GM20000 (cell line): ENCODE results near the gene FRMPD4.

Experiments
- DNase-seq: peaks from one replicate; pipeline ENCODE4 v3.0.0; 2012; ENCODE audit warnings: low spot score
- TF ChIP-seq, protein P1 (sequence below): IDR thresholded peaks from 2 replicates; pipeline ENCODE4 v1.5.1; 2012; ENCODE audit warnings: mild to moderate bottlenecking, control low read depth; ENCODE audit errors: extremely low read depth, missing control alignments

The FRMPD4 gene

DNA sequence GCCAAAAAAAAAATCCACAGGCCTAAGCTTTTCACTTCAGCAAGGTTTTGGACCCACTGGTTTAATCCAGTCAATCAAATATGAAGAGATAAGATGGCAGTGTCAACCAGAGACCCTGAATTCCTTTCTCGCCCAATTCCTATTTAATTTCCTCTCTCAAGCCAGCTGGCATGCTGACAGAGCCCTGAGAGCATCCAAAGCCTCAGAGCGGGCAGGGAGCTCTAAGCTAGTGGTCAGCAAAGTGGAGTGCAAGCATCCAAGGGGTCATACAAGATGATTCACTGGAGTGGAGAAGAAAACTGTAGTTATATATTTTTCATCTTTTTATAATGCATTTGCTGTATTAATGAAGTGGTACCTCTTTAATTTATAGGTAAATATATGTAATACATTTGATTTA lies 615.1 kb downstream of the FRMPD4 start:
- TF ChIP-seq, protein P1, sequence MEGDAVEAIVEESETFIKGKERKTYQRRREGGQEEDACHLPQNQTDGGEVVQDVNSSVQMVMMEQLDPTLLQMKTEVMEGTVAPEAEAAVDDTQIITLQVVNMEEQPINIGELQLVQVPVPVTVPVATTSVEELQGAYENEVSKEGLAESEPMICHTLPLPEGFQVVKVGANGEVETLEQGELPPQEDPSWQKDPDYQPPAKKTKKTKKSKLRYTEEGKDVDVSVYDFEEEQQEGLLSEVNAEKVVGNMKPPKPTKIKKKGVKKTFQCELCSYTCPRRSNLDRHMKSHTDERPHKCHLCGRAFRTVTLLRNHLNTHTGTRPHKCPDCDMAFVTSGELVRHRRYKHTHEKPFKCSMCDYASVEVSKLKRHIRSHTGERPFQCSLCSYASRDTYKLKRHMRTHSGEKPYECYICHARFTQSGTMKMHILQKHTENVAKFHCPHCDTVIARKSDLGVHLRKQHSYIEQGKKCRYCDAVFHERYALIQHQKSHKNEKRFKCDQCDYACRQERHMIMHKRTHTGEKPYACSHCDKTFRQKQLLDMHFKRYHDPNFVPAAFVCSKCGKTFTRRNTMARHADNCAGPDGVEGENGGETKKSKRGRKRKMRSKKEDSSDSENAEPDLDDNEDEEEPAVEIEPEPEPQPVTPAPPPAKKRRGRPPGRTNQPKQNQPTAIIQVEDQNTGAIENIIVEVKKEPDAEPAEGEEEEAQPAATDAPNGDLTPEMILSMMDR = no peak
- DNase-seq = no peak

DNA sequence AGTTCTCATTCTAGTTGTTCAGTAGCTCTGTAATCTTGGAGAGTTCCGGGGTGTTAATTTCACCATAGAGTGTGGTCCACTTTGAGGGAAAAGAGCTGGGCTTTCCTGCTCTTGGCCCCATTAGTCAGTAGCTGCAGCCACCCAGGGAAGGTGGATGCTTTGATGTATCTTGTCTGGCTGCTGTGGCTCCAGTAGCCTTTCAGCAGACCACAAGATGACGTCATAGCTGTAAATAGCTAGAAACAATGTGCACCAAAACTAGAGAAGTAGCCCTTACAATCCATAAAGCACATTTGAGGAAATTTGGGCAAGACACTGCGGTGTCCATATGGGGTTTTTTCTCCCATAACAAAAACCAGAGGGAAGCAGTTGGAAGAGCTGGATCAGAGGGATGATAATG lies 620.0 kb downstream of the FRMPD4 start:
- DNase-seq = peak; percentile 2
- TF ChIP-seq, protein P1 = no peak

DNA sequence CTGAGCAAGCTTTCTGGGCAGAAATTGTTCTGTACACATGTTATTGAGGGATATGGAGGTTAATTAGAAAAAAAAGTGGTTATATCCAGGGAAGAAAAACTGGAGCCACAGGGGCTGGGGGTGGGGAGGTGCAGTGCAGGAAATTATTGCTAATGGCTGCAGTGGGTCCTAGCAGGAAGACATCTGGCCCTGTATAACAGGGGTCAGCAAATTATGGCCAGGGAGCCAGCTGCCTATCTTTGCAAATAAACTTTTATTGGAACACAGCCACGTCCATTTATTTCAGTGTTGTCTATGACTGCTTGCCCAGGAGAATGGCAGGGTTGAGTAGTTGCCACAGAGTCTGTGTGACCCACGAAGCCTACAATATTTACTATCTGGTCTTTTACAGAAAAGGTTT lies 629.6 kb downstream of the FRMPD4 start:
- no peak for DNase-seq
- TF ChIP-seq, protein P1 = no peak

DNA sequence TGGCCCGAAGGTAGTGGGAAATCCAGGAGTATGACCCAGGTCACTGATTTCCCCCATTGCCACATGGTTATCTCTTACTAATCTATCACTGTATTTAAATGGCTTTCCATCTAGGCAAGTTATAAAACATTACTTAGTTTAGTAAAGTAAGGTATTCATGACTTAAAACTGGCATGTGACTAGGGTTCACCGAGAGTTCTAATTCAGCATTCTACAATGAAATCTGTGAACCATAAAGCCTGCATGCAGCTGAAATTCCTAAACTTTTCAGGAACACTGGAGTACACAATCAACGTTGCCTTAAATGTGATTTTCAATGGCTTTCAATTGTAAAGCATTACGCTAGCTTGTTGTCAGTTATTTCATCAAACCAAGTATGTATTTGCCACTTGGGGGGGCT lies 630.2 kb downstream of the FRMPD4 start:
- no peak for DNase-seq
- TF ChIP-seq, protein P1 = no peak

DNA sequence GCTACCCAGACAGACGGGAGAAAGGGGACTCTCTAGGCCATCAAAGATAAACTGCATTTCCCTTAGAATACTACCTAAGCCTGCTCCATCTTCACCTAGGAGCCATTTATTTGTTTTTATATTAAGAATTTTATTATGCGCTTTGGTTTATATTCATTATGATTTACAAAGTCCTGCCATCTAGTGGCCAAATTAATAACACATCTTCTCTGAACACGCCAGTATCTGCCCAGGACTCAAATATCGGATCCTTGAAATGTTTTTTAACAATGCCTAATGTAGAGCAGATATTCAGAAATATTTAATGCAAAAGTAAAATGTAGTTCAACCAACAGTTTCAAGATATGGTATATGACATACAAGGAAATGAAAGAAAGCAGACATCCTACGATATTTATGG lies 632.2 kb downstream of the FRMPD4 start:
- TF ChIP-seq, protein P1 = peak; percentile 18
- peak; percentile 10 for DNase-seq

DNA sequence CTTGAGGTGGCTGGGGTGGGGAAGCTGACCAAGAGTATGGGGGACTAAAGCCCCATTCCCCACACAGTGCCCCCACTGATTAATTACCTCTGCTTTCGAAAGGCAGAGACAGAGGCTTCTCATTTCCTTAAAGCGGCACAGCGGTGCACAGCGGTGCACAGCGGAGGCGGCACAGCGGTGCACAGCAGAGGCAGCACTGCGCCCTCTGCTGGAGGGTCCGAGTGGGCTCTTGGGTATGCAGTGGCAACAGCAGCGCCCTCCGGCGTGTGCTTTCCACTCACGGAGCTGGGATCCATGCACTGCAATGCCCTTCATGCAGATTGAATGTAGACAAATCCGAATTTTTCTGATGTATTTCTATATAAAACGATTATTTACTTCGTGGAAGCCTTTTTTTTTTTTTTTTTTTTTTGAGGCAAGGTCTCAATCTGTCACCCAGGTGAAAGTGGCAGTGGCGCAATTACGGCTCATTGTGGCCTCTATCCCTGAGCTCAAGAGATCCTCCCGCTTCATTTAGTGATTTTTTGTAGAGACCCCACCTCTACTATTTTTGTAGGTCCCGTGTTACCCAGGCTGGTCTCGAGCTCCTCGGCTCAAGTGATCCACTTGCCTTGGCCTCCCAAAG lies 633.3 kb downstream of the FRMPD4 start:
- TF ChIP-seq, protein P1 = peak; percentile 69
- DNase-seq = peak; percentile 64
